Measurements from ENCODE around the gene HBQ1.

GRCh38 chr16:155031-155398, 25.2 kb upstream of the HBQ1 start:
- TF ChIP-seq POLR2A (IDR thresholded peaks at IDR 0.05): no peak
- TF ChIP-seq CTCF (IDR thresholded peaks at IDR 0.05): no peak

Measured in thyroid gland (tissue), 4 donors.